ENCODE results near the gene KIF3A.
A peak's percentile ranks its signal among the peaks of the same experiment; 100 is the strongest.

DNA sequence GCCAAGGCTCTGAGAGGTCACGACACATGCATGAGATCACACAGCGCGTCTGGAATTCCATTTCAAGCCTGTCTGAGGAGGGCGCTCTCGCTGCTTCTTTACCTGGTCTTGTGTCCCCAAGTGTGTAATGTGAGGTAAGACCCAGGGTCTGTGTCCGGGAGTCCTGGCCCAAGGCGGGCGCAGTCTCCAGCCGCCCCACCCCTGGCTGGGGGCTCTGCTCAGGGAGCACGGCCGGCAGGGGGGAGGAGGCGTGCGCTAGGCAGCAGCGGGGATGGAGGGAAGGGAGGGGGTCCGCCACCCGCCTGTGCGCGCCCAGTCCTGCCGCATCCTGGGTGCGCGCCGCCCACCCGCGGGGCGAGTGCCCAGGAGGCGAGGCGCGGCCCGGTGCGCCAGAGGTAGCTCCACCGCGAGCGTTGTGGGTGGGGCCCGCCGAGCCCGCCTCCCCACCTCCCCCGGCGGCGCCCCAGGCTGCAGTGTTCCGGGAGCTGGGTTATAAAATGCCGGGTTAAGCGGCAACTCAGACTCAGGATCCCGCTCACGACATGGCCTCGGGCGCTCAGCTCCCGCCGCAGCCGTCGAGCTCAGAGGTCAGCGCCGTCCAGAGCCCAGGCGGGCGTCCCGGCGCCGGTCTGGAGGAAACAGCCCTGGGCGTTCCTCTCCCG lies 9.7 kb upstream of the KIF3A start, which contains the start of gene CCNI2:
- TF ChIP-seq, protein P1, sequence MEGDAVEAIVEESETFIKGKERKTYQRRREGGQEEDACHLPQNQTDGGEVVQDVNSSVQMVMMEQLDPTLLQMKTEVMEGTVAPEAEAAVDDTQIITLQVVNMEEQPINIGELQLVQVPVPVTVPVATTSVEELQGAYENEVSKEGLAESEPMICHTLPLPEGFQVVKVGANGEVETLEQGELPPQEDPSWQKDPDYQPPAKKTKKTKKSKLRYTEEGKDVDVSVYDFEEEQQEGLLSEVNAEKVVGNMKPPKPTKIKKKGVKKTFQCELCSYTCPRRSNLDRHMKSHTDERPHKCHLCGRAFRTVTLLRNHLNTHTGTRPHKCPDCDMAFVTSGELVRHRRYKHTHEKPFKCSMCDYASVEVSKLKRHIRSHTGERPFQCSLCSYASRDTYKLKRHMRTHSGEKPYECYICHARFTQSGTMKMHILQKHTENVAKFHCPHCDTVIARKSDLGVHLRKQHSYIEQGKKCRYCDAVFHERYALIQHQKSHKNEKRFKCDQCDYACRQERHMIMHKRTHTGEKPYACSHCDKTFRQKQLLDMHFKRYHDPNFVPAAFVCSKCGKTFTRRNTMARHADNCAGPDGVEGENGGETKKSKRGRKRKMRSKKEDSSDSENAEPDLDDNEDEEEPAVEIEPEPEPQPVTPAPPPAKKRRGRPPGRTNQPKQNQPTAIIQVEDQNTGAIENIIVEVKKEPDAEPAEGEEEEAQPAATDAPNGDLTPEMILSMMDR (IDR thresholded peaks at IDR 0.05), result peak in 2 of 4 donors; percentile 10 to 16
- TF ChIP-seq POLR2A (IDR thresholded peaks at IDR 0.05), result no peak
